Astrocyte (in vitro differentiated cells and primary cell): ENCODE data around the gene SMARCA2. TPM values are rescaled to one million over a fixed set of nuclear protein-coding genes. Genes with fewer than 3 reads are reported as not detected.

Experiments used
- DNase-seq: peaks from one replicate; pipeline ENCODE4 v3.0.0-alpha.2; 2010; ENCODE audit warnings: low read depth
- FAIRE-seq: peaks from 2 replicates; lab custom pipeline; 2011; peaks lifted over from hg19 to GRCh38; lab: Jason Lieb, UNC
- H2AFZ ChIP-seq: 2 replicates; pipeline ENCODE4 v1.6.0; 2012; ENCODE audit warnings: low read depth, low read length, inconsistent platforms
- H3K27ac ChIP-seq: 2 replicates; pipeline ENCODE4 v1.5.1; 2011; ENCODE audit warnings: low read depth, low read length, inconsistent platforms
- H3K27me3 ChIP-seq: 2 replicates; pipeline ENCODE4 v1.6.0; 2011; ENCODE audit warnings: low read length, inconsistent platforms; ENCODE audit not compliant: insufficient read depth
- H3K36me3 ChIP-seq: 2 replicates; pipeline ENCODE4 v1.5.1; 2011; ENCODE audit warnings: low read length, inconsistent platforms; ENCODE audit not compliant: insufficient read depth
- H3K4me1 ChIP-seq: 2 replicates; pipeline ENCODE4 v1.5.1; 2011; ENCODE audit warnings: low read length, inconsistent platforms; ENCODE audit not compliant: insufficient read depth
- H3K4me2 ChIP-seq: 2 replicates; pipeline ENCODE4 v1.6.0; 2012; ENCODE audit warnings: low read length, inconsistent platforms
- H3K4me3 ChIP-seq: 2 replicates; pipeline ENCODE4 v1.5.1; 2011; ENCODE audit warnings: low read depth, mild to moderate bottlenecking, low read length, inconsistent platforms; ENCODE audit not compliant: insufficient read depth
- H3K79me2 ChIP-seq: 2 replicates; pipeline ENCODE4 v1.6.0; 2012; ENCODE audit warnings: mild to moderate bottlenecking, low read length, inconsistent platforms; ENCODE audit not compliant: insufficient read depth
- H3K9ac ChIP-seq: 2 replicates; pipeline ENCODE4 v1.6.0; 2012; ENCODE audit warnings: mild to moderate bottlenecking, low read length, inconsistent platforms
- H3K9me3 ChIP-seq: 2 replicates; pipeline ENCODE4 v1.5.1; 2012; ENCODE audit warnings: low read depth, mild to moderate bottlenecking, low read length, inconsistent platforms; ENCODE audit not compliant: insufficient read depth
- H4K20me1 ChIP-seq: 2 replicates; pipeline ENCODE4 v1.6.0; 2012; ENCODE audit warnings: low read length, inconsistent platforms; ENCODE audit not compliant: insufficient read depth
- H3K27ac Mint-ChIP-seq: one replicate; pipeline ENCODE4 v1.8.0; 2021; ENCODE audit warnings: mild to moderate bottlenecking, mixed read lengths; ENCODE audit not compliant: unreplicated experiment
- H3K27me3 Mint-ChIP-seq: one replicate; pipeline ENCODE4 v1.8.0; 2021; ENCODE audit warnings: low read depth, mixed read lengths; ENCODE audit not compliant: unreplicated experiment
- H3K36me3 Mint-ChIP-seq: one replicate; pipeline ENCODE4 v1.8.0; 2021; ENCODE audit warnings: low read depth, mixed read lengths; ENCODE audit not compliant: unreplicated experiment
- H3K4me1 Mint-ChIP-seq: one replicate; pipeline ENCODE4 v1.8.0; 2021; ENCODE audit warnings: low read depth, mixed read lengths; ENCODE audit not compliant: unreplicated experiment
- H3K4me3 Mint-ChIP-seq: one replicate; pipeline ENCODE4 v1.8.0; 2021; ENCODE audit warnings: mild to moderate bottlenecking, moderate library complexity, mixed read lengths; ENCODE audit not compliant: unreplicated experiment
- H3K9me3 Mint-ChIP-seq: one replicate; pipeline ENCODE4 v1.8.0; 2021; ENCODE audit warnings: mild to moderate bottlenecking, mixed read lengths; ENCODE audit not compliant: unreplicated experiment
- CTCF ChIP-seq: IDR thresholded peaks from 2 replicates; pipeline ENCODE4 v1.5.1; 2011; ENCODE audit warnings: low read depth, mild to moderate bottlenecking, inconsistent platforms, low read length, moderate library complexity; ENCODE audit not compliant: insufficient read depth
- EZH2 ChIP-seq: IDR thresholded peaks from 2 replicates; pipeline ENCODE4 v1.6.1; 2012; ENCODE audit warnings: mild to moderate bottlenecking, low read length, inconsistent platforms; ENCODE audit not compliant: insufficient read depth
- total RNA-seq: library from RNA; stranded (reverse); gene quantifications from 2 replicates; pipeline ENCODE4 v1.2.1, GENCODE V29; 2021

Gene SMARCA2
- total RNA-seq, 1 donor from 2014 or later: 54.2 TPM

- Mint-ChIP-seq H3K27me3 (peaks cover 20% of the 10 kb centered on the region), H3K9me3 (no peaks in the 10 kb centered on the region), H3K4me3 (no peak overlapping the region), H3K27ac (no peak overlapping the region), H3K4me1 (peaks cover 7% of the 10 kb centered on the region), H3K36me3 (peaks cover 8% of the 10 kb centered on the region)
- FAIRE-seq: no peak
- no peaks in the 10 kb centered on the region for H3K27me3 ChIP-seq
- H3K36me3 ChIP-seq: no peaks in the 10 kb centered on the region
- no peak overlapping the region for H3K4me2 ChIP-seq
- no peaks in the 10 kb centered on the region for H3K9me3 ChIP-seq
- no peaks in the 10 kb centered on the region for H3K79me2 ChIP-seq
- TF ChIP-seq EZH2: no peak
- no peak for TF ChIP-seq CTCF
- no peaks in the 10 kb centered on the region for H3K4me1 ChIP-seq
- DNase-seq: no peak
- no peak overlapping the region for H3K27ac ChIP-seq
- H3K9ac ChIP-seq: no peak overlapping the region
- H3K4me3 ChIP-seq: no peak overlapping the region
- H4K20me1 ChIP-seq: peaks cover 5% of the 10 kb centered on the region
- H2AFZ ChIP-seq: no peak overlapping the region
Observed at GRCh38 chr9:2047916-2048315, 32.8 kb downstream of the SMARCA2 start.

- H3K4me1 ChIP-seq: peaks cover 16% of the 10 kb centered on the region
- no peak overlapping the region for H3K4me2 ChIP-seq
- peak; percentile 9 for FAIRE-seq
- TF ChIP-seq EZH2: no peak
- no peak for TF ChIP-seq CTCF
- no peaks in the 10 kb centered on the region for H3K9me3 Mint-ChIP-seq
- no peaks in the 10 kb centered on the region for H3K27me3 ChIP-seq
- H3K4me1 Mint-ChIP-seq: peaks cover 7% of the 10 kb centered on the region
- no peak overlapping the region for H3K9ac ChIP-seq
- H4K20me1 ChIP-seq: no peaks in the 10 kb centered on the region
- peak; percentile 60 for DNase-seq
- peaks cover 15% of the 10 kb centered on the region for H3K27me3 Mint-ChIP-seq
- peaks cover 8% of the 10 kb centered on the region for H3K36me3 Mint-ChIP-seq
- no peak overlapping the region for H3K27ac ChIP-seq
- no peak overlapping the region for H3K4me3 Mint-ChIP-seq
- no peak overlapping the region for H3K27ac Mint-ChIP-seq
- no peaks in the 10 kb centered on the region for H3K9me3 ChIP-seq
- no peak overlapping the region for H3K4me3 ChIP-seq
- H3K79me2 ChIP-seq: no peaks in the 10 kb centered on the region
- H3K36me3 ChIP-seq: no peaks in the 10 kb centered on the region
- H2AFZ ChIP-seq: no peak overlapping the region
Observed at GRCh38 chr9:2050236-2050635, 35.1 kb downstream of the SMARCA2 start.
